Natural killer cell (primary cell): ENCODE measurements around the gene CROCC2. TPM values are rescaled to one million over a fixed set of nuclear protein-coding genes. Genes with fewer than 3 reads are reported as not detected.
A peak's percentile ranks its signal among the peaks of the same experiment; 100 is the strongest.

ENCODE experiments used
- ATAC-seq, 3 donors: fragments of 150-1000 bp in 2 of 3; fragments of 200-7000 bp in 1 of 3; cut with Tn5 transposase; 1 replicate in 1 of 3; 2 replicates in 2 of 3; pipeline ENCODE4 v1.10.0; 2021; ENCODE audit warnings: mild to moderate bottlenecking in 2 of 3, moderate library complexity in 2 of 3
- DNase-seq, 2 donors: peaks; one replicate each; pipeline versions ENCODE4 v3.0.0 to v3.0.0-alpha.2; 2013 to 2021; ENCODE audit warnings: mixed read lengths in 1 of 2
- H3K27ac ChIP-seq: one replicate; pipeline ENCODE4 v1.5.1; 2013; ENCODE audit warnings: mild to moderate bottlenecking, low read length
- H3K27me3 ChIP-seq: one replicate; pipeline ENCODE4 v1.6.1; 2013; ENCODE audit warnings: low read length; ENCODE audit not compliant: control insufficient read depth, insufficient read depth
- H3K36me3 ChIP-seq: one replicate; pipeline ENCODE4 v1.6.1; 2013; ENCODE audit warnings: low read length; ENCODE audit not compliant: control insufficient read depth, insufficient read depth
- H3K4me1 ChIP-seq: one replicate; pipeline ENCODE4 v1.6.1; 2013; ENCODE audit warnings: low read length; ENCODE audit not compliant: control insufficient read depth, insufficient read depth
- H3K4me3 ChIP-seq: one replicate; pipeline ENCODE4 v1.5.1; 2013; ENCODE audit warnings: low read length
- H3K9me3 ChIP-seq: one replicate; pipeline ENCODE4 v1.6.1; 2013; ENCODE audit warnings: low read length; ENCODE audit not compliant: control insufficient read depth, insufficient read depth
- H3K27ac Mint-ChIP-seq, 2 donors: one replicate each; pipeline ENCODE4 v1.8.0; 2022; ENCODE audit warnings: mild to moderate bottlenecking in 2 of 2, mixed read lengths in 2 of 2, moderate library complexity in 1 of 2
- H3K27me3 Mint-ChIP-seq, 2 donors: one replicate each; pipeline ENCODE4 v1.8.0; 2022; ENCODE audit warnings: low read depth in 2 of 2, mixed read lengths in 2 of 2
- H3K36me3 Mint-ChIP-seq: one replicate; pipeline ENCODE4 v1.8.0; 2022; ENCODE audit warnings: mixed read lengths
- H3K4me1 Mint-ChIP-seq, 2 donors: one replicate each; pipeline ENCODE4 v1.8.0; 2022; ENCODE audit warnings: mixed read lengths in 2 of 2
- H3K4me3 Mint-ChIP-seq: one replicate; pipeline ENCODE4 v1.8.0; 2022; ENCODE audit warnings: mild to moderate bottlenecking, moderate library complexity, mixed read lengths
- H3K9me3 Mint-ChIP-seq, 2 donors: one replicate each; pipeline ENCODE4 v1.8.0; 2022; ENCODE audit warnings: mixed read lengths in 2 of 2
- whole genome bisulfite sequencing: methylation state at CpG from one replicate; pipeline ENCODE4 v1.1.7; 2013; ENCODE audit warnings: missing lambda C conversion rate; ENCODE audit not compliant: insufficient coverage; 5-methylcytosine and 5-hydroxymethylcytosine counted together
- intact Hi-C: fragments of 100-400 bp; cut with micrococcal nuclease; formaldehyde crosslinking; loops from one replicate; pipeline ENCODE4 v1.14.2; 2022
- total RNA-seq, 4 donors: library from RNA; stranded (reverse); fragments of 120-200 nt in 1 of 4; gene quantifications; one replicate each; pipeline versions ENCODE4 v1.2.3 to v1.2.4, GENCODE V29; 2013 to 2022
- TF ChIP-seq, protein P1 (sequence below): fragments of 200-600 bp; IDR thresholded peaks from one replicate; pipeline ENCODE4 v1.8.0; 2022; ENCODE audit warnings: antibody characterized with exemption

The CROCC2 gene
- total RNA-seq, 3 donors from 2014 or later (not counting 1 experiment from before 2014, with no cell fraction given): 0.14 TPM; not detected in 2

DNA sequence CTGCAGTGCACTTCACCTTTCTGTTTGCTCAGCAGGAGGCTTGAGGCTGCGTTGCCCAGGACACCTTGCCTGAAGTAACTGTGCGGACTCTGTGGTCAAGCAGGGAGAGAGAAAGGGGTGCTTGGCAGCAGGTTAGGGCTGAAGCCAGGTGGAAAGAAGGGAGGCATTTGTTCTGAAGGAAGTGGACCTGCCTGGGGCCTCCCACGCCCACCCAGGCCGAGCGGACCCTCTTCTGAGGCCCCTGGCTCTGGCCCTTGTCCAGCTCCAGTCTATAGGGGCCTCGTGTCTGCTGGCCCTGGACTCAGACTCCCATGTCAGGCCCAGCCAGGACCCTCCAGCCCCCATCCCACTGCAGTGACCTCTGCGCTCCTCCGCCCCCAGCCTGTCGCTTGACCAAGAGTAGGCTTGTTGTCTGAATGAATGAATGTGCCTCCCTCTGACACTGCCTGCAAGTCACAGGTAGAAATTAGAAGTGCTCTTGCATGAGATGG lies 94.7 kb downstream of the CROCC2 start:
- peaks cover 6% of the 10 kb centered on the region for H3K27me3 ChIP-seq
- DNase-seq (peak in 1 of 2 donors; percentile 11), ATAC-seq (no peak)
- peaks cover 0 to 9% of the 10 kb centered on the region in 2 donors for H3K4me1 Mint-ChIP-seq
- H3K27ac ChIP-seq: no peak overlapping the region
- H3K27ac Mint-ChIP-seq: no peak overlapping the region
- H3K4me3 ChIP-seq: no peak overlapping the region
- intact Hi-C loops: no loop called here
- H3K9me3 ChIP-seq: peaks cover 14% of the 10 kb centered on the region
- TF ChIP-seq, protein P1, sequence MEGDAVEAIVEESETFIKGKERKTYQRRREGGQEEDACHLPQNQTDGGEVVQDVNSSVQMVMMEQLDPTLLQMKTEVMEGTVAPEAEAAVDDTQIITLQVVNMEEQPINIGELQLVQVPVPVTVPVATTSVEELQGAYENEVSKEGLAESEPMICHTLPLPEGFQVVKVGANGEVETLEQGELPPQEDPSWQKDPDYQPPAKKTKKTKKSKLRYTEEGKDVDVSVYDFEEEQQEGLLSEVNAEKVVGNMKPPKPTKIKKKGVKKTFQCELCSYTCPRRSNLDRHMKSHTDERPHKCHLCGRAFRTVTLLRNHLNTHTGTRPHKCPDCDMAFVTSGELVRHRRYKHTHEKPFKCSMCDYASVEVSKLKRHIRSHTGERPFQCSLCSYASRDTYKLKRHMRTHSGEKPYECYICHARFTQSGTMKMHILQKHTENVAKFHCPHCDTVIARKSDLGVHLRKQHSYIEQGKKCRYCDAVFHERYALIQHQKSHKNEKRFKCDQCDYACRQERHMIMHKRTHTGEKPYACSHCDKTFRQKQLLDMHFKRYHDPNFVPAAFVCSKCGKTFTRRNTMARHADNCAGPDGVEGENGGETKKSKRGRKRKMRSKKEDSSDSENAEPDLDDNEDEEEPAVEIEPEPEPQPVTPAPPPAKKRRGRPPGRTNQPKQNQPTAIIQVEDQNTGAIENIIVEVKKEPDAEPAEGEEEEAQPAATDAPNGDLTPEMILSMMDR: no peak
- H3K4me3 Mint-ChIP-seq: peak overlapping the region; percentile 49
- H3K27me3 Mint-ChIP-seq: peaks cover 16 to 27% of the 10 kb centered on the region in 2 donors
- H3K36me3 Mint-ChIP-seq: peaks cover 7% of the 10 kb centered on the region
- H3K4me1 ChIP-seq: peaks cover 7% of the 10 kb centered on the region
- no peaks in the 10 kb centered on the region for H3K36me3 ChIP-seq
- WGBS: 93% methylated on average over 9 of the region's 9 CpGs
- peaks cover 2 to 8% of the 10 kb centered on the region in 2 donors for H3K9me3 Mint-ChIP-seq

DNA sequence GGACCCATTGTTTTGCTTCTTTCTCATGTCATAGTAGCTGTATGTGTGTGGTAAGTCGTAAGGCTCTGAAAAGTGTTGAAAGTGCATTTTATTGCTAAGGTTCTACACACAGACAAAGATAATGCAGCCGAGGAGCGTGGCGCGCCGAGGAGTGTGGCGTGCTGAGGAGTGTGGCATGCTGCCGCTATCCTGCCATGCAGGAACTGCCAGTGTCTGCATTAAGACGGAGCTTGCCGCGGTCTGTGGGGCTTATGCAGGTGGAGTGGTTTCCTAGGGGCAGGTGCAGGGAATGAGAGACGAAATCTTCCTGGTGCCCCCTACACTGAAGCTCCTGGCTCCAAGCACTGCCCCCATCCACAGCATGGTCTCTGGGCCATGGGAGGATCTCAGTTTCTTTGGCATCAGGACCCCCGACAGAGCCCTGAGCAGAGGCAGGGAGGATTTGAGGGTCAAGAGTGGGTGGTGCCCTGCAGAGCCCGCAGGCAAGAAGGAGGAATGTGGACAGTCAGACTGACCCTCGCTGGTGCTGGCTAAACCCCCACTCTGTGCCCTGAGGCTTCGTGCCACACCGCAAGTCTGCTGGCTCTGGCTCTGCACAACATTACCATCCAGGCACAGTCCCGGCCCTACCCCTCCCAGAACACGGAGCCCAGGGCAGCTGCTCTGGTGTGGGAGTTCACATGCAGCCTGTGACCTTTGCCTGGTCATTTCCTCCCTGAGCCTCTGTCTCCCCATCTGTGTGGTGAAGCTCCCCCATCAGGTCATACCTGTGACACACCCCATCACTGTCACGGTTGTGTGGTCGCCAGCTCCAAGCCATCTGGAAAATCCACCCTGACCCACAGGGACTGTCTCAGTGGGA lies 95.5 kb downstream of the CROCC2 start:
- Histone ChIP-seq H3K4me1 (peaks cover 7% of the 10 kb centered on the region), H3K27me3 (peaks cover 6% of the 10 kb centered on the region), H3K27ac (no peak overlapping the region), H3K4me3 (no peak overlapping the region), H3K36me3 (no peaks in the 10 kb centered on the region), H3K9me3 (peaks cover 14% of the 10 kb centered on the region)
- peak overlapping the region; percentile 49 for H3K4me3 Mint-ChIP-seq
- DNase-seq (peak in 1 of 2 donors; percentile 11), ATAC-seq (no peak)
- 91% methylated on average over 21 of the region's 21 CpGs for WGBS
- H3K4me1 Mint-ChIP-seq: peaks cover 0 to 9% of the 10 kb centered on the region in 2 donors
- intact Hi-C loops: no loop called here
- H3K9me3 Mint-ChIP-seq: peaks cover 2 to 11% of the 10 kb centered on the region in 2 donors
- peaks cover 9% of the 10 kb centered on the region for H3K36me3 Mint-ChIP-seq
- peaks cover 18 to 35% of the 10 kb centered on the region in 2 donors for H3K27me3 Mint-ChIP-seq
- no peak overlapping the region for H3K27ac Mint-ChIP-seq
- TF ChIP-seq, protein P1: no peak

DNA sequence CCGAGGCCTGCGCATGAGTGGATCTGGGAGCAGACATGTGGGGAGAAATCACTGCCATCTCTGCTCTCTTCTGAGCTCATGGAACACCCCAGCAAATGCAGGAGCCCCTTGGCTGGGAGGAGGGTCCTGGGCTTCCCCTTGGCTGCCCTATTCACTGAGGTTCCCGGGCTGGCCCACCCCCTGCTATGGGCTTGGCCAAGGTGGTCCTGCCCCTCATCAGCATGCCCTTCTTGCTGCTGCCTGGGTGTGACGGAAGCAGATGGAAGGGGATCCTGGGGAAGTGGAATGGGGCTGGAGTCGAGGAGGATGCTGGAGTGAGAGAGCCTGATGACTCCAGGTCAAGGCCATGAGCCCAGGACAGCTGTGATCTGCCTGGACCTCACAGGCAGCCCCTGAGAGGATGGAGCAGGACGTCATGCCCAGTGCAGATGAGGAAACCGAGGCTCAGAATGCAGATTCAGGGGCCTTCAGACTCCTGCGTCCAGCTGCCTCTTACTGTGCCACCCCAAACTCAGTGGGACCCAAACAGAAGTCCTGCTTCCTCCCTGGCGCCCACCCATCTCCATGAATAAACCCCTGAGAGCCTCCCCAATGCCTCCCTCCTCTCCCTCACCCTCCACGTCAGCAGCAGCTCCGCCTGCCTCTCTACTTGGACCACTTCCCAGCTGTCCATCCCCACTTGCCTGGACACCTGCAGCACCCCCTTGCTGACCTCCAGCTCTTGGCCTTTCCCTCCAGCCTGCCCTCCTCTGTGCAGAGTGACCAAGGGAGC lies 96.3 kb downstream of the CROCC2 start:
- TF ChIP-seq, protein P1: no peak
- ATAC-seq (no peak), DNase-seq (no peak)
- H3K9me3 Mint-ChIP-seq: peaks cover 2 to 11% of the 10 kb centered on the region in 2 donors
- no peak overlapping the region for H3K27ac Mint-ChIP-seq
- H3K4me3 Mint-ChIP-seq: no peak overlapping the region
- Histone ChIP-seq H3K27ac (no peak overlapping the region), H3K4me3 (no peak overlapping the region), H3K4me1 (peaks cover 7% of the 10 kb centered on the region), H3K36me3 (no peaks in the 10 kb centered on the region), H3K9me3 (peaks cover 14% of the 10 kb centered on the region), H3K27me3 (peaks cover 6% of the 10 kb centered on the region)
- intact Hi-C loops: no loop called here
- WGBS: 89% methylated on average over 11 of the region's 11 CpGs
- peaks cover 9% of the 10 kb centered on the region for H3K36me3 Mint-ChIP-seq
- peaks cover 18 to 35% of the 10 kb centered on the region in 2 donors for H3K27me3 Mint-ChIP-seq
- peaks cover 0 to 7% of the 10 kb centered on the region in 2 donors for H3K4me1 Mint-ChIP-seq
